T-helper 9 cell (primary cell): Measurements from ENCODE around the gene GXYLT2.

Source experiments
- DNase-seq: peaks from one replicate; pipeline ENCODE4 v3.0.0-alpha.2; 2020
- total RNA-seq, 2 donors: gene quantifications; one replicate each; lab custom pipeline; 2026; lab: John Stamatoyannopoulos, UW

Gene GXYLT2
- total RNA-seq, result 0 reads per million in 2 donors

GRCh38 chr3:72887705-72888545, at the start of gene GXYLT2:
GXYLT2 (plus strand) TSS chr3:72888046; CDS start chr3:72888234, 188 bp downstream.
- no peak for DNase-seq

GRCh38 chr3:72839057-72839456, 48.8 kb upstream of the GXYLT2 start:
- no peak for DNase-seq

- DNase-seq, result no peak
Measured at GRCh38 chr3:72844436-72844993, 43.3 kb upstream of the GXYLT2 start.

- no peak for DNase-seq
Measured at GRCh38 chr3:72846166-72846565, 41.7 kb upstream of the GXYLT2 start.

GRCh38 chr3:72847282-72847681, 40.6 kb upstream of the GXYLT2 start:
- no peak for DNase-seq

- DNase-seq, result peak; percentile 92
Measured at GRCh38 chr3:72847751-72848702, 39.8 kb upstream of the GXYLT2 start, which contains the start of gene SHQ1. SHQ1 (minus strand) TSS chr3:72848445; CDS start chr3:72848340, 105 bp downstream.

GRCh38 chr3:72848703-72849081, 39.2 kb upstream of the GXYLT2 start:
- DNase-seq, result peak; percentile 20

- DNase-seq, result no peak
Measured at GRCh38 chr3:72855001-72855400, 32.8 kb upstream of the GXYLT2 start.

GRCh38 chr3:72860053-72860452, 27.8 kb upstream of the GXYLT2 start:
- no peak for DNase-seq

GRCh38 chr3:72860846-72861245, 27.0 kb upstream of the GXYLT2 start:
- DNase-seq, result no peak

- DNase-seq, result no peak
Measured at GRCh38 chr3:72862314-72863090, 25.3 kb upstream of the GXYLT2 start.

- DNase-seq, result no peak
Measured at GRCh38 chr3:72872183-72872582, 15.7 kb upstream of the GXYLT2 start.

- DNase-seq, result no peak
Measured at GRCh38 chr3:72887343-72887704, 522 bp upstream of the GXYLT2 start.

- DNase-seq, result no peak
Measured at GRCh38 chr3:72888546-72889309, 882 bp downstream of the GXYLT2 start.

- DNase-seq, result no peak
Measured at GRCh38 chr3:72889310-72890165, 1.7 kb downstream of the GXYLT2 start.

- DNase-seq, result no peak
Measured at GRCh38 chr3:72890166-72890925, 2.5 kb downstream of the GXYLT2 start.

- no peak for DNase-seq
Measured at GRCh38 chr3:72891053-72891855, 3.4 kb downstream of the GXYLT2 start.

GRCh38 chr3:72892081-72892775, 4.4 kb downstream of the GXYLT2 start:
- DNase-seq, result no peak
